Lower leg skin (tissue), 3 donors: ENCODE results near the gene DUS2.

Experiments
- POLR2A ChIP-seq, 2 donors: fragments of 450-650 bp; IDR thresholded peaks; one replicate each; pipeline ENCODE4 v1.6.1; 2016 to 2017; ENCODE audit warnings: antibody characterized with exemption in 2 of 2, mild to moderate bottlenecking in 1 of 2, moderate library complexity in 1 of 2
- TF ChIP-seq, protein P1 (sequence below), 3 donors: fragments of 450-650 bp; IDR thresholded peaks; one replicate each; pipeline ENCODE4 v1.5.1; 2016; ENCODE audit warnings: antibody characterized with exemption in 3 of 3, mild to moderate bottlenecking in 3 of 3, moderate library complexity in 2 of 3

DNA sequence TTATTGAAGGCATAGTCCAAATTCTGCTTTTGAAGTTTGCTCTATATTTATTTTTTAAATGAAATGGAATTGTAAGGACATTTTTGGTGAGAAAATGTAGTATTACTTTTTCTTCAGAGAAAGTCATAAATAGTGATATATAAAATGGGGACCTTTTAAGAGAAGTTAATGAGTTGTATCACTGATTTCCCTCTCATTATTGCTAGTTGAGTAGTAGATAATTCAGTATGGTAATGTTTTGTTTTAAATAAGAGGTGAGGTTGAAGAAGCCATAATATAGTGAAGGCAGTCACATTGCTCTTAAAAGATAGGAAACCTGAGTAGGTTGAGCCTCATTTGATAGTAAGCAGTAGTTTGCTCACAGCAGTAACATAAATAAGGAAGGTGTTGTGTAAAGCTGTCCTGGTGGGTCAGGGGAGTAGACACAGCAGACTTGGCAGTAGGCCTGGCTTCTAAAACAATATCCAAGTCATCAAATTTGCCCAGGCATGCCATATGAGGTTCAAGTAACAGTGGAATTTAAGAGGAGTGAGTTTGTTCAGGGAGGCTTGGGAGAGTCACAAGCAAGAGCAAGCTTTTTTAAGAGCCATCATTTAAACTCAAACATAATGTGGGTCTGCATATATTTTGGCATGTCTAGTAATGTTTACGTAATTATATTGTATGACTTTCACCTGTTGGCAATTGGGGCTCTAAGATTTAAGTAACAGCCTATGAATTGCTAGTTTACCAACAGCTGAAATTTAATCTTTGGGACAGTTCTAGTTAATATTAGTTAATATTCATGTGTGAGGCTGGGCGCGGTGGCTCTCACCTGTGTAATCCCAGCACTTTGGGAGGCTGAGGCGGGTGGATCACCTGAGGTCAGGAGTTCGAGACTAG is 68.5 kb downstream of the DUS2 start:
- TF ChIP-seq, protein P1, sequence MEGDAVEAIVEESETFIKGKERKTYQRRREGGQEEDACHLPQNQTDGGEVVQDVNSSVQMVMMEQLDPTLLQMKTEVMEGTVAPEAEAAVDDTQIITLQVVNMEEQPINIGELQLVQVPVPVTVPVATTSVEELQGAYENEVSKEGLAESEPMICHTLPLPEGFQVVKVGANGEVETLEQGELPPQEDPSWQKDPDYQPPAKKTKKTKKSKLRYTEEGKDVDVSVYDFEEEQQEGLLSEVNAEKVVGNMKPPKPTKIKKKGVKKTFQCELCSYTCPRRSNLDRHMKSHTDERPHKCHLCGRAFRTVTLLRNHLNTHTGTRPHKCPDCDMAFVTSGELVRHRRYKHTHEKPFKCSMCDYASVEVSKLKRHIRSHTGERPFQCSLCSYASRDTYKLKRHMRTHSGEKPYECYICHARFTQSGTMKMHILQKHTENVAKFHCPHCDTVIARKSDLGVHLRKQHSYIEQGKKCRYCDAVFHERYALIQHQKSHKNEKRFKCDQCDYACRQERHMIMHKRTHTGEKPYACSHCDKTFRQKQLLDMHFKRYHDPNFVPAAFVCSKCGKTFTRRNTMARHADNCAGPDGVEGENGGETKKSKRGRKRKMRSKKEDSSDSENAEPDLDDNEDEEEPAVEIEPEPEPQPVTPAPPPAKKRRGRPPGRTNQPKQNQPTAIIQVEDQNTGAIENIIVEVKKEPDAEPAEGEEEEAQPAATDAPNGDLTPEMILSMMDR (IDR thresholded peaks at IDR 0.05): no peak
- no peak for TF ChIP-seq POLR2A (IDR thresholded peaks at IDR 0.05)
